Activated B cell treated with CpG ODN at 0.5 μM for 24 hours (primary cell): ENCODE results near the gene WAPL. TPM values are rescaled to one million over a fixed set of nuclear protein-coding genes. Genes with fewer than 3 reads are reported as not detected.
A peak's percentile ranks its signal among the peaks of the same experiment; 100 is the strongest.

Source experiments
- ATAC-seq: fragments of 200-7000 bp; cut with Tn5 transposase; one replicate; pipeline ENCODE4 v1.10.0; 2021; ENCODE audit warnings: low read depth, mild to moderate bottlenecking, moderate library complexity
- CTCF ChIA-PET: fragments of 350-600 bp; sonication (Branson Sonifier 250); formaldehyde crosslinking; loops from one replicate; lab custom pipeline; 2021; ENCODE audit warnings: antibody characterized with exemption; lab: Charles Lee
- POLR2A ChIA-PET: fragments of 350-600 bp; sonication (Branson Sonifier 250); formaldehyde crosslinking; loops from one replicate; lab custom pipeline; 2021; ENCODE audit warnings: antibody characterized with exemption; lab: Charles Lee
- DNase-seq: peaks from one replicate; pipeline ENCODE4 v3.0.0; 2022
- H3K27ac Mint-ChIP-seq: one replicate; pipeline ENCODE4 v1.8.0; 2020; ENCODE audit warnings: mixed read lengths
- H3K27me3 Mint-ChIP-seq: one replicate; pipeline ENCODE4 v1.8.0; 2021; ENCODE audit warnings: mixed read lengths
- H3K36me3 Mint-ChIP-seq: one replicate; pipeline ENCODE4 v1.8.0; 2021; ENCODE audit warnings: low read depth, mixed read lengths
- H3K4me1 Mint-ChIP-seq: one replicate; pipeline ENCODE4 v1.8.0; 2021; ENCODE audit warnings: mixed read lengths
- H3K4me3 Mint-ChIP-seq: one replicate; pipeline ENCODE4 v1.8.0; 2020; ENCODE audit warnings: mild to moderate bottlenecking, mixed read lengths
- H3K9me3 Mint-ChIP-seq: one replicate; pipeline ENCODE4 v1.8.0; 2020; ENCODE audit warnings: mixed read lengths
- CTCF ChIP-seq: fragments of 200-600 bp; IDR thresholded peaks from one replicate; pipeline ENCODE4 v1.8.0; 2022; ENCODE audit warnings: antibody characterized with exemption, mild to moderate bottlenecking
- intact Hi-C: fragments of 100-400 bp; cut with micrococcal nuclease; formaldehyde crosslinking; loops from one replicate; pipeline ENCODE4 v1.15.1; 2024
- total RNA-seq: library from RNA; stranded (reverse); gene quantifications from 2 replicates; pipeline ENCODE4 v1.2.3, GENCODE V29; 2022

Gene WAPL
- total RNA-seq, 1 donor from 2014 or later, result 38.5 TPM

DNA sequence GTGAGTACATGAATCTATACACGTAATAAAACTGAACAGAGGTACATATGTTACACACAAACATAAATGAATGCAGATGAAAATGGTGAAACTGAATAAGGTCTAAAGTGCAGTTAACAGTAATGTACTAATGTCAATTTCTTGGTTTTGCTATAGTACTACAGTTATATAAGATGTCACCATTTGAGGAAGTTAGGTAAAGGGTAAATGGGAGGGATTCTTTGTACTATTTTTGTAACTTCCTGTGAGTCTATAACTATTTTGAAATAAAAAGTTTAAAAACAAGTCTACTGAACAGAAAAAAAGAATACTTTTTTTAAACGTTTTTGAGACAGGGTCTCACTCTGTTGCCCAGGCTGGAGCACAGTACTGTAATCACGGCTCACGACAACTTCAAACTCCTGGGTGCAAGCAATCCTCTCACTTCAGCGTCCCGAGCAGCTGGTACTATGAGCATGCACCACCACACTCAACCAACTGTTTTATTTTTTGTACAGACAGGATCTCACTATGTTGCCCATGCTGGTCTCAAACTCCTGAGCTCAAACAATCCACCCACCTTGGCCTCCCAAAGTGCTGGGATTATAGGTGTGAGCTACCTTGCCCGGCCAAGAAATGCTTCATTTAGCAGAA lies 71.5 kb downstream of the WAPL start:
- ChIA-PET CTCF (no interaction called here), POLR2A (no interaction called here)
- Mint-ChIP-seq H3K27me3 (no peaks in the 10 kb centered on the region), H3K27ac (peak overlapping the region; percentile 77), H3K4me3 (peak overlapping the region; percentile 25), H3K9me3 (peaks cover 3% of the 10 kb centered on the region), H3K4me1 (peaks cover 41% of the 10 kb centered on the region), H3K36me3 (peaks cover 81% of the 10 kb centered on the region)
- intact Hi-C loops, result loop anchor here (1.0 to 5.0 kb wide), 4 partner anchors 37 to 137 kb away; partner anchors contain the start of gene WAPL
- no peak for TF ChIP-seq CTCF
- DNase-seq (no peak), ATAC-seq (peak; percentile 49)

GRCh38 chr10:86447432-86447831 lies 74.2 kb downstream of the WAPL start:
- ATAC-seq (no peak), DNase-seq (no peak)
- POLR2A ChIA-PET, result no interaction called here
- Mint-ChIP-seq H3K27ac (no peak overlapping the region), H3K27me3 (no peaks in the 10 kb centered on the region), H3K4me3 (no peak overlapping the region), H3K9me3 (peaks cover 3% of the 10 kb centered on the region), H3K4me1 (peaks cover 39% of the 10 kb centered on the region), H3K36me3 (peaks cover 88% of the 10 kb centered on the region)
- no peak for TF ChIP-seq CTCF
- intact Hi-C loops, result loop anchor here (5.0 kb wide), 1 partner anchor 140 kb away; no protein-coding TSS in a partner anchor
- CTCF ChIA-PET, result interaction anchor here (1.5 kb wide), 1 partner anchor 47 kb away, joined by 4 read pairs; no protein-coding TSS in a partner anchor

- ChIA-PET POLR2A (no interaction called here), CTCF (interaction anchor here (1.5 kb wide), 1 partner anchor 47 kb away, joined by 4 read pairs; no protein-coding TSS in a partner anchor)
- Mint-ChIP-seq H3K4me3 (no peak overlapping the region), H3K27ac (no peak overlapping the region), H3K36me3 (peaks cover 86% of the 10 kb centered on the region), H3K27me3 (no peaks in the 10 kb centered on the region), H3K4me1 (peaks cover 38% of the 10 kb centered on the region), H3K9me3 (peaks cover 3% of the 10 kb centered on the region)
- ATAC-seq (no peak), DNase-seq (no peak)
- no peak for TF ChIP-seq CTCF
- intact Hi-C loops, result loop anchor here (5.0 kb wide), 1 partner anchor 140 kb away; no protein-coding TSS in a partner anchor
These were observed 74.6 kb downstream of the WAPL start for GRCh38 chr10:86446987-86447386.

DNA sequence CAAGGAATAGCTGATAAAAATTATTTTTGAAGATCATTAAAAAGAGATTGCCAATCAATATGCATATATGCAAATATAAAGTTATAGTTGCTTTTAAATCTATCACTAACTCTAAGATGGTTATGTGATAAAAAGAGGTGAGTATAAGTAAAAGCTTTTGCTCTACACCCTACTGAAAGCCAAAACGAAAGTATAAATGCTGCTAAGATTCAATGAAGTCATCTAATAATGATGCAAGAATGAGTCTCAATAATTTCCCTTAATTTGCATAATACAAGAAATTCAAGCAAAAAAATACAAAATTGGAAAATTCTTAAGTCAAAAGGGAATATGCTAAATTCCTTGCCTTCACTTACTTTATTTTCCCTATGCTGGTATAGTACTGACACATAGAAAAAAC lies 75.2 kb downstream of the WAPL start:
- no peak for TF ChIP-seq CTCF
- peaks cover 33% of the 10 kb centered on the region for H3K4me1 Mint-ChIP-seq
- CTCF ChIA-PET, result interaction anchor here (1.5 kb wide), 1 partner anchor 46 kb away, joined by 4 read pairs; no protein-coding TSS in a partner anchor
- H3K27me3 Mint-ChIP-seq, result no peaks in the 10 kb centered on the region
- peaks cover 85% of the 10 kb centered on the region for H3K36me3 Mint-ChIP-seq
- H3K9me3 Mint-ChIP-seq, result peaks cover 3% of the 10 kb centered on the region
- intact Hi-C loops, result loop anchor here (5.0 kb wide), 1 partner anchor 141 kb away; no protein-coding TSS in a partner anchor
- H3K4me3 Mint-ChIP-seq, result no peak overlapping the region
- POLR2A ChIA-PET, result no interaction called here
- H3K27ac Mint-ChIP-seq, result no peak overlapping the region
- DNase-seq, result no peak
- ATAC-seq, result no peak

GRCh38 chr10:86443936-86444335 lies 77.7 kb downstream of the WAPL start:
- Mint-ChIP-seq H3K27me3 (no peaks in the 10 kb centered on the region), H3K9me3 (no peaks in the 10 kb centered on the region), H3K4me3 (no peak overlapping the region), H3K36me3 (peaks cover 83% of the 10 kb centered on the region), H3K27ac (no peak overlapping the region), H3K4me1 (peaks cover 10% of the 10 kb centered on the region)
- no peak for TF ChIP-seq CTCF
- no peak for ATAC-seq
- intact Hi-C loops, result no loop called here
- DNase-seq, result no peak
- ChIA-PET POLR2A (no interaction called here), CTCF (no interaction called here)
